OCI-LY1 (cell line): Measurements from ENCODE around the gene TSC22D4.

Experiments used
- H2AFZ ChIP-seq: fragments of 200-600 bp; sonication (generic), shearing (Covaris generic); 2 replicates; pipeline ENCODE4 v1.6.0; 2014; ENCODE audit warnings: antibody characterized with exemption, mild to moderate bottlenecking, low read length
- H3F3A ChIP-seq: fragments of 200-600 bp; sonication (generic), shearing (Covaris generic); 2 replicates; pipeline ENCODE4 v1.6.0; 2014; ENCODE audit warnings: mild to moderate bottlenecking, antibody characterized with exemption, low read length, moderate library complexity; ENCODE audit not compliant: insufficient read depth
- H3K27ac ChIP-seq: fragments of 200-600 bp; sonication (generic); 2 replicates; pipeline ENCODE4 v1.5.1; 2014; ENCODE audit warnings: low read length, mixed run types, mild to moderate bottlenecking, low read depth; ENCODE audit not compliant: poor library complexity, severe bottlenecking
- H3K27me3 ChIP-seq: fragments of 200-600 bp; sonication (generic); 2 replicates; pipeline ENCODE4 v1.6.0; 2014; ENCODE audit warnings: antibody characterized with exemption, mild to moderate bottlenecking, low read length, moderate library complexity; ENCODE audit not compliant: insufficient read depth
- H3K36me3 ChIP-seq: fragments of 200-600 bp; sonication (generic); 2 replicates; pipeline ENCODE4 v1.6.1; 2014; ENCODE audit warnings: mild to moderate bottlenecking, antibody characterized with exemption, low read length, moderate library complexity, mixed read lengths; ENCODE audit not compliant: insufficient read depth
- H3K4me1 ChIP-seq: fragments of 200-600 bp; sonication (generic); 2 replicates; pipeline ENCODE4 v1.5.1; 2014; ENCODE audit warnings: mild to moderate bottlenecking, low read length, moderate library complexity; ENCODE audit not compliant: insufficient read depth, severe bottlenecking
- H3K4me2 ChIP-seq: fragments of 200-600 bp; sonication (generic), shearing (Covaris generic); 2 replicates; pipeline ENCODE4 v1.6.1; 2014; ENCODE audit warnings: low read length
- H3K4me3 ChIP-seq: fragments of 200-600 bp; sonication (generic); 2 replicates; pipeline ENCODE4 v1.5.1; 2014; ENCODE audit warnings: low read length, low read depth, mild to moderate bottlenecking, mixed read lengths; ENCODE audit not compliant: poor library complexity, severe bottlenecking
- H3K79me2 ChIP-seq: fragments of 200-600 bp; shearing (Covaris generic); 2 replicates; pipeline ENCODE4 v1.6.1; 2016; ENCODE audit warnings: mixed run types, low read length, mixed read lengths; ENCODE audit not compliant: insufficient read depth
- H3K9ac ChIP-seq: fragments of 200-600 bp; sonication (generic), shearing (Covaris generic); 2 replicates; pipeline ENCODE4 v1.6.1; 2014; ENCODE audit warnings: mild to moderate bottlenecking, low read length, mixed read lengths
- H3K9me2 ChIP-seq: fragments of 200-600 bp; sonication (generic), shearing (Covaris generic); 2 replicates; pipeline ENCODE4 v1.6.1; 2014; ENCODE audit warnings: low read depth, mild to moderate bottlenecking, low read length, mixed read lengths
- H3K9me3 ChIP-seq: fragments of 200-600 bp; shearing (Covaris generic); 2 replicates; pipeline ENCODE4 v1.6.1; 2014; ENCODE audit warnings: low read length, mixed read lengths
- H4K20me1 ChIP-seq: fragments of 200-600 bp; sonication (generic), shearing (Covaris generic); 2 replicates; pipeline ENCODE4 v1.6.0; 2016; ENCODE audit warnings: mild to moderate bottlenecking, low read length; ENCODE audit not compliant: insufficient read depth
- EZH2 ChIP-seq: fragments of 200-600 bp; sonication (generic), shearing (Covaris generic); IDR thresholded peaks from 2 replicates; pipeline ENCODE4 v1.8.0; 2017; ENCODE audit warnings: borderline replicate concordance, mixed run types, mild to moderate bottlenecking, antibody characterized with exemption, low read length, moderate library complexity, mixed read lengths
- TF ChIP-seq, protein P1 (sequence below): fragments of 200-600 bp; sonication (generic), shearing (Covaris generic); IDR thresholded peaks from 2 replicates; pipeline ENCODE4 v1.5.1; 2017; ENCODE audit warnings: mild to moderate bottlenecking, antibody characterized with exemption, low read length, moderate library complexity, mixed read lengths

TSC22D4 gene

DNA sequence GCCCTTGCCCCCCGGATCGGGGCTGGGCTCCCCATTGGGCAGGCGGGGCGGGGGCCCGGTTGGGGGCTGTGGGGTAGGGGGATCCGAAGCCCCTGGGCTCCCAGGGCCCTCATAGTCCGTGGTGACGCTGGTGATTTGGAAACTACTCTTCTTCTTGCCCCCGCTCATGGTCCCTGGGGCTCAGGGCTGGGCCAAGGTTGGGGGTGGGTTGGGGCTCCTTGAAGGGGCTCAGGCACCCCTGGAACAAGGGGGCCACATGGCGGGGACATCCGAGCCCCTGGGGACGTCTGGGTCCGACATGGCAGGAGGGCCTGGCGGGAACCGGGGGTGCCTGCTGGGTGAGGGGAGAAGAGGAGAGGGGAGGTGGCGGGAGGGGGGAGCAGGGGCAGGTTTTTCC, 1.1 kb downstream of the TSC22D4 start:
- Histone ChIP-seq H3K36me3 (peaks cover 13% of the 10 kb centered on the region), H3K27ac (peak overlapping the region; percentile 58), H3K9me3 (no peaks in the 10 kb centered on the region), H3K9me2 (no peaks in the 10 kb centered on the region), H3K27me3 (no peaks in the 10 kb centered on the region), H3K4me2 (peak overlapping the region; percentile 78), H3K79me2 (no peaks in the 10 kb centered on the region), H3K4me1 (peaks cover 40% of the 10 kb centered on the region), H2AFZ (no peak overlapping the region), H3K4me3 (peak overlapping the region; percentile 71), H4K20me1 (no peaks in the 10 kb centered on the region), H3K9ac (peak overlapping the region; percentile 75), H3F3A (no peaks in the 10 kb centered on the region)
- no peak for TF ChIP-seq EZH2
- TF ChIP-seq, protein P1, sequence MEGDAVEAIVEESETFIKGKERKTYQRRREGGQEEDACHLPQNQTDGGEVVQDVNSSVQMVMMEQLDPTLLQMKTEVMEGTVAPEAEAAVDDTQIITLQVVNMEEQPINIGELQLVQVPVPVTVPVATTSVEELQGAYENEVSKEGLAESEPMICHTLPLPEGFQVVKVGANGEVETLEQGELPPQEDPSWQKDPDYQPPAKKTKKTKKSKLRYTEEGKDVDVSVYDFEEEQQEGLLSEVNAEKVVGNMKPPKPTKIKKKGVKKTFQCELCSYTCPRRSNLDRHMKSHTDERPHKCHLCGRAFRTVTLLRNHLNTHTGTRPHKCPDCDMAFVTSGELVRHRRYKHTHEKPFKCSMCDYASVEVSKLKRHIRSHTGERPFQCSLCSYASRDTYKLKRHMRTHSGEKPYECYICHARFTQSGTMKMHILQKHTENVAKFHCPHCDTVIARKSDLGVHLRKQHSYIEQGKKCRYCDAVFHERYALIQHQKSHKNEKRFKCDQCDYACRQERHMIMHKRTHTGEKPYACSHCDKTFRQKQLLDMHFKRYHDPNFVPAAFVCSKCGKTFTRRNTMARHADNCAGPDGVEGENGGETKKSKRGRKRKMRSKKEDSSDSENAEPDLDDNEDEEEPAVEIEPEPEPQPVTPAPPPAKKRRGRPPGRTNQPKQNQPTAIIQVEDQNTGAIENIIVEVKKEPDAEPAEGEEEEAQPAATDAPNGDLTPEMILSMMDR, result no peak

DNA sequence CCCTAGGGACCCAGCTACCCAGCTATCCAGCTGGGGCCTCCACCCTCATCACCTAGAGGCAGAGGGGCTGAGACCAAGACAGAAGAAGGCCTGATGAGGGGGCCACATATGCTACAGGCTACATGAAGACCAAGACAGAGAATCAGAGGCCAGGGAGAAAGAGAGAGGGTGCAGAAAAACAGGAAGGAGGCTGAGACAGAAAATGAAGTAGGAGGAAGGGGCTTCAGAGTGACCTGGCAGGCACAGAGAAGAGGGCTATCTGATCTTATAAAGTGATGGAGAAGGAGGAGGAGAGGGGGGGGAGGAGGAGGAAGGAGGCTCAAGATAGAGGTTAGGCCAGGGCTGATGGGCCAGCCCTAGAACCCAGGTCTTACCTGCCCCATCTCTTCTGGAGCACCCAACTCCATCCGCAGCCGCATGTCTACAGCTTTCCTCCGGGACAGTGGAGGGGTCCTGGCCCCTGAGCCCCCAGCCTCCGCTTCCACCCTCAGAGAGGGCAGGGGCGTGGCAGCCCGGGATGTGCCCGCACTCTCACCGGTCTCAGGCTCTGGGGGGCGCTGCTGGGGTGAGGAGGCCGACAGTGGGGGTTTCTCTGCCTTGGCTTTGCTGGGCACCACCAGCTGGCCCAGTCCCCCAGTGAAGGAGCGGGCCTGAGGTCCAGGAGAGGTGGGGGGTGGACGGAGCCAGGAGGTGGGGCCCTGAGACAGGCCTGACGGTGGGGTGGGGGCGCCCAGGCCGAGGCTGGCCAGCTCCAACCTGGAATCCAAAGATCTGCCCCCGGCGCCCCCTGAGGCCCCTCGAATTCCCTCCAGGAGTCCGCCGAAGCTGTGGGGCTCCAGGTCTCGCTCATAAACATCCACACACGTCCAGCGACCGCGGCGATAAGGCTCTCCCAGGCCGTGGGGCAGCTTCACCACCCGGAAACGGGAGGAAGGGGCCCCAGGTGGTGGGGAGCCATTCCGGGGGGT, 1.8 kb downstream of the TSC22D4 start:
- TF ChIP-seq, protein P1, result peak; percentile 71
- no peak for TF ChIP-seq EZH2
- Histone ChIP-seq H3K4me3 (peak overlapping the region; percentile 71), H3K4me2 (peak overlapping the region; percentile 78), H3F3A (no peaks in the 10 kb centered on the region), H3K36me3 (peaks cover 17% of the 10 kb centered on the region), H3K9ac (peak overlapping the region; percentile 75), H3K27me3 (no peaks in the 10 kb centered on the region), H3K9me2 (no peaks in the 10 kb centered on the region), H3K4me1 (peaks cover 37% of the 10 kb centered on the region), H4K20me1 (no peaks in the 10 kb centered on the region), H3K27ac (peak overlapping the region; percentile 58), H3K9me3 (no peaks in the 10 kb centered on the region), H2AFZ (no peak overlapping the region), H3K79me2 (no peaks in the 10 kb centered on the region)

GRCh38 chr7:100476101-100476780, 2.8 kb downstream of the TSC22D4 start:
- no peaks in the 10 kb centered on the region for H3K27me3 ChIP-seq
- peak overlapping the region; percentile 13 for H3K27ac ChIP-seq
- H3K79me2 ChIP-seq, result no peaks in the 10 kb centered on the region
- no peak overlapping the region; the same call in 1 of the 2 replicates for H3K9ac ChIP-seq
- H2AFZ ChIP-seq, result no peak overlapping the region
- no peaks in the 10 kb centered on the region for H3K9me2 ChIP-seq
- H4K20me1 ChIP-seq, result no peaks in the 10 kb centered on the region
- TF ChIP-seq, protein P1, result no peak
- no peaks in the 10 kb centered on the region for H3F3A ChIP-seq
- H3K4me2 ChIP-seq, result peak overlapping the region; percentile 78
- H3K4me3 ChIP-seq, result peak overlapping the region; percentile 71
- H3K36me3 ChIP-seq, result peaks cover 22% of the 10 kb centered on the region
- H3K4me1 ChIP-seq, result peaks cover 37% of the 10 kb centered on the region
- H3K9me3 ChIP-seq, result no peaks in the 10 kb centered on the region
